Measurements from ENCODE around the gene STRIP1. TPM values are rescaled to one million over a fixed set of nuclear protein-coding genes. Genes with fewer than 3 reads are reported as not detected.

Gene STRIP1
- total RNA-seq, 1 donor from 2014 or later: 69.2 TPM

- TF ChIP-seq CTCF (conservative IDR thresholded peaks at IDR 0.05): no peak
- no peaks in the 10 kb centered on the region for H3K27me3 Mint-ChIP-seq
- H3K36me3 Mint-ChIP-seq: peaks cover 40% of the 10 kb centered on the region
- H3K27ac Mint-ChIP-seq: no peak overlapping the region
- DNase-seq (ENCODE audit: extremely low spot score, unreplicated experiment): no peak
- H3K9me3 Mint-ChIP-seq: no peaks in the 10 kb centered on the region
- H3K4me3 Mint-ChIP-seq: no peak overlapping the region
- peaks cover 14% of the 10 kb centered on the region for H3K4me1 Mint-ChIP-seq (ENCODE audit: unreplicated experiment)
These were observed 14.6 kb downstream of the STRIP1 start for GRCh38 chr1:110048923-110049601.

- TF ChIP-seq CTCF (conservative IDR thresholded peaks at IDR 0.05): no peak
- Mint-ChIP-seq H3K9me3 (no peaks in the 10 kb centered on the region), H3K4me3 (no peak overlapping the region), H3K36me3 (peaks cover 39% of the 10 kb centered on the region), H3K27ac (no peak overlapping the region), H3K27me3 (no peaks in the 10 kb centered on the region), H3K4me1 (ENCODE audit: unreplicated experiment) (peaks cover 15% of the 10 kb centered on the region)
- no peak for DNase-seq (ENCODE audit: extremely low spot score, unreplicated experiment)
These were observed 15.6 kb downstream of the STRIP1 start for GRCh38 chr1:110049801-110050601.

GRCh38 chr1:110050602-110051261 is 16.3 kb downstream of the STRIP1 start:
- TF ChIP-seq CTCF (conservative IDR thresholded peaks at IDR 0.05): no peak
- Mint-ChIP-seq H3K9me3 (no peaks in the 10 kb centered on the region), H3K36me3 (peaks cover 42% of the 10 kb centered on the region), H3K27me3 (no peaks in the 10 kb centered on the region), H3K27ac (no peak overlapping the region), H3K4me3 (no peak overlapping the region), H3K4me1 (ENCODE audit: unreplicated experiment) (peaks cover 19% of the 10 kb centered on the region)
- no peak for DNase-seq (ENCODE audit: extremely low spot score, unreplicated experiment)

DNA sequence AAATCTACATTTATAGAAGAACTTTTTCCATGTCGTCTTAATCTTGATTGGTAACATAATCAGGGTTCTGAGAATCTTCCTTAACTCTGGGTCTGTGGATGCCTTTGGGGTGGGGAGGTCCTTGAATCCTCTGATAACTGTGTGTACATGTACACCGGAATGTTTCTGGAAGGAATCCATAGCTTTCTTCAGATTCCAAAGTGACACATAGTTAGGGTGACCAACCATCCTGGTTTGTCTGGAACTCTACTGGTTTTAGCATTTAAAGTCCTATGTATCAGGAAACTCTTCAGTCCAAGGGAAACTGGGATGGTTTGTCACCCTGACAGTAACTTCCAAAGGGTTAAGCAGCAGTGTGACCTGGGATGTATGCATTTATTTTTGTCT is 16.8 kb downstream of the STRIP1 start:
- Mint-ChIP-seq H3K9me3 (no peaks in the 10 kb centered on the region), H3K36me3 (peaks cover 44% of the 10 kb centered on the region), H3K4me3 (no peak overlapping the region), H3K4me1 (ENCODE audit: unreplicated experiment) (peaks cover 20% of the 10 kb centered on the region), H3K27me3 (no peaks in the 10 kb centered on the region), H3K27ac (no peak overlapping the region)
- no peak for TF ChIP-seq CTCF (conservative IDR thresholded peaks at IDR 0.05)
- no peak for DNase-seq (ENCODE audit: extremely low spot score, unreplicated experiment)

- H3K9me3 Mint-ChIP-seq: no peaks in the 10 kb centered on the region
- peak; percentile 98 for TF ChIP-seq CTCF (conservative IDR thresholded peaks at IDR 0.05)
- H3K27ac Mint-ChIP-seq: no peak overlapping the region
- H3K27me3 Mint-ChIP-seq: no peaks in the 10 kb centered on the region
- no peak for DNase-seq (ENCODE audit: extremely low spot score, unreplicated experiment)
- no peak overlapping the region for H3K4me3 Mint-ChIP-seq
- peaks cover 35% of the 10 kb centered on the region for H3K4me1 Mint-ChIP-seq (ENCODE audit: unreplicated experiment)
- H3K36me3 Mint-ChIP-seq: peaks cover 31% of the 10 kb centered on the region
These were observed 19.4 kb downstream of the STRIP1 start for GRCh38 chr1:110053552-110054428.
